HepG2 (cell line): ENCODE measurements around the gene MEIOB. TPM values are rescaled to one million over a fixed set of nuclear protein-coding genes. Genes with fewer than 3 reads are reported as not detected.
A peak's percentile ranks its signal among the peaks of the same experiment; 100 is the strongest.

ENCODE experiments used
- BHLHE40 ChIP-seq: IDR thresholded peaks from 2 replicates; pipeline ENCODE4 v1.6.1; 2011; ENCODE audit warnings: low read length, improper control_type of control experiment
- BRCA1 ChIP-seq: sonication (generic); formaldehyde crosslinking; IDR thresholded peaks from 2 replicates; pipeline ENCODE4 v1.4.0; 2020; ENCODE audit warnings: missing genetic modification reagents
- CHD2 ChIP-seq: IDR thresholded peaks from 2 replicates; pipeline ENCODE4 v1.6.1; 2011; ENCODE audit warnings: low read depth, low read length, improper control_type of control experiment
- DDIT3 ChIP-seq: sonication (generic); formaldehyde crosslinking; IDR thresholded peaks from 2 replicates; pipeline ENCODE4 v1.4.0; 2020; ENCODE audit warnings: mild to moderate bottlenecking, missing genetic modification reagents
- IRF1 ChIP-seq: sonication (generic); formaldehyde crosslinking; IDR thresholded peaks from 2 replicates; pipeline ENCODE4 v1.4.0; 2020; ENCODE audit warnings: low read depth, mild to moderate bottlenecking, missing genetic modification reagents
- KDM5A ChIP-seq: fragments of 200-600 bp; sonication (generic); IDR thresholded peaks from 2 replicates; pipeline ENCODE4 v1.7.0; 2018; ENCODE audit warnings: antibody characterized with exemption, mild to moderate bottlenecking, low read length, borderline replicate concordance
- MAFG ChIP-seq: sonication (generic); formaldehyde crosslinking; IDR thresholded peaks from 2 replicates; pipeline ENCODE4 v1.5.1; 2020; ENCODE audit warnings: mild to moderate bottlenecking, missing genetic modification reagents
- MAX ChIP-seq: IDR thresholded peaks from 2 replicates; pipeline ENCODE4 v1.6.1; 2012; ENCODE audit warnings: inconsistent platforms
- MLLT10 ChIP-seq: sonication (generic); formaldehyde crosslinking; IDR thresholded peaks from 2 replicates; pipeline ENCODE4 v1.4.0; 2020; ENCODE audit warnings: missing genetic modification reagents
- NCOA5 ChIP-seq: sonication (generic); formaldehyde crosslinking; IDR thresholded peaks from 2 replicates; pipeline ENCODE4 v1.4.0; 2020; ENCODE audit warnings: missing genetic modification reagents
- PRDM4 ChIP-seq: sonication (generic); formaldehyde crosslinking; IDR thresholded peaks from 2 replicates; pipeline ENCODE4 v1.9.0; 2021; ENCODE audit warnings: missing genetic modification reagents, borderline replicate concordance
- RFX5 ChIP-seq: IDR thresholded peaks from 2 replicates; pipeline ENCODE4 v1.6.1; 2011; ENCODE audit warnings: low read depth, low read length, improper control_type of control experiment
- RFXAP ChIP-seq: sonication (generic); formaldehyde crosslinking; IDR thresholded peaks from 2 replicates; pipeline ENCODE4 v1.4.0; 2020; ENCODE audit warnings: missing genetic modification reagents, borderline replicate concordance
- RXRB ChIP-seq: IDR thresholded peaks from 2 replicates; pipeline ENCODE4 v1.6.1; 2016; ENCODE audit warnings: borderline replicate concordance, missing genetic modification reagents, missing compliant biosample characterization
- SKIL ChIP-seq: sonication (generic); formaldehyde crosslinking; IDR thresholded peaks from 2 replicates; pipeline ENCODE4 v1.8.0; 2022; ENCODE audit warnings: missing genetic modification reagents, mild to moderate bottlenecking, moderate library complexity, borderline replicate concordance
- SNAPC5 ChIP-seq: sonication (generic); formaldehyde crosslinking; IDR thresholded peaks from 2 replicates; pipeline ENCODE4 v1.8.1; 2023; ENCODE audit warnings: mild to moderate bottlenecking, missing genetic modification reagents, borderline replicate concordance
- SPEN ChIP-seq: sonication (generic); formaldehyde crosslinking; IDR thresholded peaks from 2 replicates; pipeline ENCODE4 v1.5.1; 2020; ENCODE audit warnings: low read depth, mild to moderate bottlenecking, missing genetic modification reagents
- TAF15 ChIP-seq: fragments of 200-400 bp; formaldehyde crosslinking; IDR thresholded peaks from one replicate; pipeline ENCODE4 v1.6.1; 2018; ENCODE audit warnings: mild to moderate bottlenecking, low read depth, low read length; ENCODE audit not compliant: poor library complexity, severe bottlenecking
- TP53 ChIP-seq: sonication (generic); formaldehyde crosslinking; conservative IDR thresholded peaks from 2 replicates; pipeline ENCODE4 v1.4.0; 2020; ENCODE audit warnings: missing genetic modification reagents
- ZMYM2 ChIP-seq: sonication (generic); formaldehyde crosslinking; IDR thresholded peaks from 2 replicates; pipeline ENCODE4 v1.8.0; 2022; ENCODE audit warnings: mild to moderate bottlenecking, missing genetic modification reagents
- ZMYM3 ChIP-seq: sonication (generic); formaldehyde crosslinking; IDR thresholded peaks from 2 replicates; pipeline ENCODE4 v1.5.1; 2020; ENCODE audit warnings: mild to moderate bottlenecking, missing genetic modification reagents
- ZNF260 ChIP-seq: sonication (generic); formaldehyde crosslinking; IDR thresholded peaks from 2 replicates; pipeline ENCODE4 v1.4.0; 2020; ENCODE audit warnings: missing genetic modification reagents, low read depth, mild to moderate bottlenecking, borderline replicate concordance
- ZNF33A ChIP-seq: sonication (generic); formaldehyde crosslinking; IDR thresholded peaks from 2 replicates; pipeline ENCODE4 v1.5.1; 2020; ENCODE audit warnings: missing genetic modification reagents, mild to moderate bottlenecking, moderate library complexity, borderline replicate concordance
- ZNF629 ChIP-seq: sonication (generic); formaldehyde crosslinking; conservative IDR thresholded peaks from 2 replicates; pipeline ENCODE4 v1.5.0; 2020; ENCODE audit warnings: missing genetic modification reagents
- ZNF740 ChIP-seq: sonication (generic); formaldehyde crosslinking; IDR thresholded peaks from 2 replicates; pipeline ENCODE4 v1.4.0; 2020; ENCODE audit warnings: missing genetic modification reagents
- ZNF777 ChIP-seq: sonication (generic); formaldehyde crosslinking; IDR thresholded peaks from 2 replicates; pipeline ENCODE4 v1.4.0; 2020; ENCODE audit warnings: missing genetic modification reagents
- ZSCAN12 ChIP-seq: sonication (generic); formaldehyde crosslinking; IDR thresholded peaks from 2 replicates; pipeline ENCODE4 v1.9.0; 2021; ENCODE audit warnings: mild to moderate bottlenecking, missing genetic modification reagents
- polyA plus RNA-seq, 8 experiments: library from polyadenylated mRNA; depleted of rRNA in 3 of 8; stranded (reverse) in 7 of 8; unstranded in 1 of 8; fragments of >200 nt; fragmentation: Illumina TruSeq in 4 of 8; extraction: Trizol in 4 of 8; gene quantifications; 2 replicates each; pipeline versions ENCODE4 v1.2.1 to v1.2.3, GENCODE V29; 2011 to 2016; ENCODE audit warnings: low read depth in 4 of 8, missing spikeins in 1 of 8, mixed read lengths in 1 of 8; ENCODE audit not compliant: insufficient read depth in 1 of 8
- total RNA-seq, 5 experiments: library from RNA; depleted of rRNA; stranded (reverse); fragments of >200 nt; fragmentation: Illumina TruSeq; extraction: Trizol; gene quantifications; 2 replicates each; pipeline ENCODE4 v1.2.3, GENCODE V29; 2016; ENCODE audit warnings: low read depth in 1 of 5

MEIOB gene
- total and polyA plus RNA-seq, 2 of the 13 experiments (the other 11 are each of a cell fraction or from before 2014, with no cell fraction given) = 0.17 TPM; not detected in 1

GRCh38 chr16:1823821-1824220 lies 48.1 kb downstream of the MEIOB start (continued):
- TF ChIP-seq SKIL (CRISPR knock-in tag) = no peak
- TF ChIP-seq CHD2 = no peak
- TF ChIP-seq ZMYM3 (CRISPR knock-in tag) = no peak
- TF ChIP-seq SNAPC5 (CRISPR knock-in tag) = no peak
- no peak for TF ChIP-seq KDM5A
- TF ChIP-seq ZNF629 = no peak
- no peak for TF ChIP-seq ZNF33A
- TF ChIP-seq ZNF777 = no peak
- TF ChIP-seq BRCA1 (CRISPR knock-in tag) = no peak
- no peak for TF ChIP-seq PRDM4 (CRISPR knock-in tag)
- no peak for TF ChIP-seq MAFG
- TF ChIP-seq ZSCAN12 (CRISPR knock-in tag) = no peak
- no peak for TF ChIP-seq RFXAP (CRISPR knock-in tag)
- TF ChIP-seq IRF1 (CRISPR knock-in tag) = no peak
- TF ChIP-seq DDIT3 (CRISPR knock-in tag) = no peak
- TF ChIP-seq ZNF260 = no peak
- no peak for TF ChIP-seq MLLT10 (CRISPR knock-in tag)
- no peak for TF ChIP-seq TAF15
- TF ChIP-seq SPEN (CRISPR knock-in tag) = 0 out of 2 replicates have a peak, but pooled peaks have one; percentile 20
- no peak for TF ChIP-seq BHLHE40
- TF ChIP-seq MAX = no peak
- TF ChIP-seq ZNF740 (CRISPR knock-in tag) = no peak
- TF ChIP-seq NCOA5 (CRISPR knock-in tag) = no peak
- TF ChIP-seq RXRB (CRISPR knock-in tag) = no peak
- TF ChIP-seq TP53 = no peak
- TF ChIP-seq ZMYM2 = no peak
- TF ChIP-seq RFX5 = no peak
